Stomach (tissue), 9 donors: ENCODE results near the gene RBMS3. TPM values are rescaled to one million over a fixed set of nuclear protein-coding genes. Genes with fewer than 3 reads are reported as not detected.

Experiments used
- DNase-seq, 2 donors: peaks; one replicate each; pipeline versions ENCODE4 v3.0.0 to v3.0.0-alpha.2; 2013 to 2019
- H3K27ac ChIP-seq, 5 donors: fragments of 200-600 bp in 4 of 5; sonication (generic) in 4 of 5; one replicate each; pipeline ENCODE4 v1.5.1; 2013 to 2019; ENCODE audit warnings: mild to moderate bottlenecking in 1 of 5, moderate library complexity in 1 of 5
- H3K27me3 ChIP-seq, 3 donors: fragments of 200-600 bp; sonication (generic); one replicate each; pipeline ENCODE4 v1.5.1; 2017 to 2019; ENCODE audit warnings: mixed run types in 1 of 3
- H3K36me3 ChIP-seq, 4 donors: fragments of 200-600 bp; sonication (generic); 1 replicate in 3 of 4; 2 replicates in 1 of 4; pipeline ENCODE4 v1.5.1; 2016 to 2019
- H3K4me1 ChIP-seq, 4 donors: fragments of 200-600 bp; sonication (generic); one replicate each; pipeline ENCODE4 v1.5.1; 2016 to 2019
- H3K4me3 ChIP-seq, 4 donors: fragments of 200-600 bp; sonication (generic) in 3 of 4; one replicate each; pipeline ENCODE4 v1.5.1; 2016 to 2019; ENCODE audit warnings: mild to moderate bottlenecking in 1 of 4
- H3K9me3 ChIP-seq, 4 donors: fragments of 200-600 bp; sonication (generic); one replicate each; pipeline ENCODE4 v1.5.1; 2016 to 2019
- CTCF ChIP-seq, 7 experiments: fragments of 450-650 bp in 4 of 7; fragments of 200-600 bp in 3 of 7; sonication (generic) in 3 of 7; IDR thresholded peaks; one replicate each; pipeline ENCODE4 v1.5.1; 2016 to 2019; ENCODE audit warnings: antibody characterized with exemption in 7 of 7, control low read depth in 2 of 7, mild to moderate bottlenecking in 1 of 7
- EP300 ChIP-seq: sonication (generic); formaldehyde crosslinking; IDR thresholded peaks from one replicate; pipeline ENCODE4 v1.6.1; 2017; ENCODE audit warnings: antibody characterized with exemption
- POLR2A ChIP-seq, 4 donors: fragments of 450-650 bp; IDR thresholded peaks; one replicate each; pipeline ENCODE4 v1.6.1; 2016; ENCODE audit warnings: antibody characterized with exemption in 4 of 4, control low read depth in 2 of 4, mild to moderate bottlenecking in 1 of 4, moderate library complexity in 1 of 4
- POLR2AphosphoS5 ChIP-seq, 3 donors: sonication (generic); formaldehyde crosslinking; IDR thresholded peaks; one replicate each; pipeline ENCODE4 v1.6.1; 2016; ENCODE audit warnings: antibody characterized with exemption in 3 of 3
- WGBS, 5 donors: extraction: QIAGEN DNeasy Blood & Tissue Kit in 3 of 5; methylation state at CpG; one replicate each; pipeline versions ENCODE4 v1.1.5 to v1.1.7; 2013 to 2018; 5-methylcytosine and 5-hydroxymethylcytosine counted together
- intact Hi-C: fragments of 100-400 bp; cut with DNase I; formaldehyde crosslinking; loops from one replicate; pipeline ENCODE4 v1.15.1; 2023; ENCODE audit warnings: low total_unique reads
- polyA plus RNA-seq, 3 donors: library from polyadenylated mRNA; stranded (reverse); fragments of 200-250 nt; gene quantifications; one replicate each; pipeline ENCODE4 v1.2.3, GENCODE V29; 2013
- total RNA-seq, 5 donors: library from RNA; depleted of rRNA; stranded (reverse); fragments of >200 nt; gene quantifications; one replicate each; pipeline versions ENCODE4 v1.1.0 to v1.2.3, GENCODE V29; 2014 to 2016
- donor health status: healthy with polysubstance abuse.
- donor health status: Bipolar disorder and iron deficiency.
- donor health status: healthy.

The RBMS3 gene
- total and polyA plus RNA-seq, 8 donors, result 2.0 to 103 (median 16.0) TPM

GRCh38 chr3:29627136-29628117 is 346.6 kb downstream of the RBMS3 start:
- H3K4me1 ChIP-seq, result no peaks in the 10 kb centered on the region
- WGBS, 5 donors, result 75 to 96% (median 85%) methylated on average over 2 of the region's 2 CpGs
- intact Hi-C loops, result no loop called here
- H3K9me3 ChIP-seq, result no peaks in the 10 kb centered on the region
- no peaks in the 10 kb centered on the region for H3K27me3 ChIP-seq
- H3K36me3 ChIP-seq, result no peaks in the 10 kb centered on the region
- no peak for TF ChIP-seq CTCF (IDR thresholded peaks at IDR 0.05)
- no peak overlapping the region for H3K4me3 ChIP-seq
- H3K27ac ChIP-seq, result no peak overlapping the region
- no peak for DNase-seq

GRCh38 chr3:29628795-29629194 is 347.9 kb downstream of the RBMS3 start:
- Histone ChIP-seq H3K4me3 (no peak overlapping the region), H3K9me3 (no peaks in the 10 kb centered on the region), H3K27me3 (no peaks in the 10 kb centered on the region), H3K4me1 (no peaks in the 10 kb centered on the region), H3K27ac (no peak overlapping the region), H3K36me3 (no peaks in the 10 kb centered on the region)
- no peak for DNase-seq
- TF ChIP-seq POLR2A (IDR thresholded peaks at IDR 0.05), result no peak
- TF ChIP-seq CTCF (IDR thresholded peaks at IDR 0.05), result no peak
- TF ChIP-seq EP300, result no peak
- TF ChIP-seq POLR2AphosphoS5 (IDR thresholded peaks at IDR 0.05), result no peak
- 50 to 63% (median 53%) methylated on average over 2 of the region's 2 CpGs for WGBS, 5 donors
- intact Hi-C loops, result no loop called here

- Histone ChIP-seq H3K4me1 (peaks cover 0 to 8% (median 2%) of the 10 kb centered on the region in 4 donors), H3K27me3 (no peaks in the 10 kb centered on the region), H3K9me3 (peaks cover 0 to 10% (median 3%) of the 10 kb centered on the region in 4 donors), H3K36me3 (no peaks in the 10 kb centered on the region), H3K4me3 (no peak overlapping the region), H3K27ac (no peak overlapping the region)
- intact Hi-C loops, result no loop called here
- WGBS, 5 donors, result 46 to 69% (median 63%) methylated on average over 1 of the region's 1 CpG
- DNase-seq, result no peak
- TF ChIP-seq POLR2A (IDR thresholded peaks at IDR 0.05) (no peak), POLR2AphosphoS5 (IDR thresholded peaks at IDR 0.05) (no peak)
Measured at GRCh38 chr3:29635888-29636287, 355.0 kb downstream of the RBMS3 start.

GRCh38 chr3:29637068-29637467 is 356.2 kb downstream of the RBMS3 start:
- peaks cover 0 to 10% (median 3%) of the 10 kb centered on the region in 4 donors for H3K9me3 ChIP-seq
- intact Hi-C loops, result no loop called here
- TF ChIP-seq POLR2AphosphoS5 (IDR thresholded peaks at IDR 0.05), result no peak
- TF ChIP-seq POLR2A (IDR thresholded peaks at IDR 0.05), result no peak
- TF ChIP-seq EP300, result no peak
- TF ChIP-seq CTCF (IDR thresholded peaks at IDR 0.05), result no peak
- no peak overlapping the region for H3K27ac ChIP-seq
- DNase-seq, result peak in 1 of 2 donors; percentile 23
- H3K36me3 ChIP-seq, result no peaks in the 10 kb centered on the region
- H3K27me3 ChIP-seq, result no peaks in the 10 kb centered on the region
- no peak overlapping the region for H3K4me3 ChIP-seq
- H3K4me1 ChIP-seq, result peaks cover 0 to 8% (median 4%) of the 10 kb centered on the region in 4 donors
- WGBS, 5 donors, result 81 to 94% (median 91%) methylated on average over 3 of the region's 3 CpGs
